Measurements from ENCODE around the gene EIF4A2. TPM values are rescaled to one million over a fixed set of nuclear protein-coding genes. Genes with fewer than 3 reads are reported as not detected.

The EIF4A2 gene
- total and polyA plus RNA-seq, 9 of the 15 experiments (the other 6 are each of a cell fraction or from before 2014, with no cell fraction given): 307 to 754 (median 435) TPM

DNA sequence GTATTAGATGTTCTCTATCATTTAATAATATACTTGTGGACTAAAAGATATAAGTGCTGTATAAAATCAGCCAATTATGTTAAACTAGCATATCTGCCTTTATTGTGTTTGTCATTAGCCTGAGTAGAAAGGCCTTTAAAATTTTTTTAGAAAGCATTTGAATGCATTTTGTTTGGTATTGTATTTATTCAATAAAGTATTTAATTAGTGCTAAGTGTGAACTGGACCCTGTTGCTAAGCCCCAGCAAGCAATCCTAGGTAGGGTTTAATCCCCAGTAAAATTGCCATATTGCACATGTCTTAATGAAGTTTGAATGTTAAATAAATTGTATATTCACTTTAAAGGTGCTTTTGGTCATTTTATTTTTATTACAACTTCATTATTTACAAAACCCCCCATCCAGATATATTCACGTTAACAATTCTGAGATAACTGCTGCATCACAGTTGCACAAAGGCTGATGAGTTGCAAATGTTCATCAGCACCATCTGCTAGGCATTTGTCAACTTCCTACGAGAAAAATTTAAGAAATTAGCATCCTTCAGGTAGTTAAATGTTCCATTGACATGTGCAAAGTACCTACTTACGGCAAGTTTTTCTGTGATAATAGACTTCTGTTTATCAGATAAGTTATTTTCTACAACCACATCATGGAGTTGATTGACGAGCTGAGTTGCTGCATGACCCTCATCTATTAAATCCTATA is 6.3 kb downstream of the EIF4A2 start (continued):
- TF ChIP-seq, protein P1, sequence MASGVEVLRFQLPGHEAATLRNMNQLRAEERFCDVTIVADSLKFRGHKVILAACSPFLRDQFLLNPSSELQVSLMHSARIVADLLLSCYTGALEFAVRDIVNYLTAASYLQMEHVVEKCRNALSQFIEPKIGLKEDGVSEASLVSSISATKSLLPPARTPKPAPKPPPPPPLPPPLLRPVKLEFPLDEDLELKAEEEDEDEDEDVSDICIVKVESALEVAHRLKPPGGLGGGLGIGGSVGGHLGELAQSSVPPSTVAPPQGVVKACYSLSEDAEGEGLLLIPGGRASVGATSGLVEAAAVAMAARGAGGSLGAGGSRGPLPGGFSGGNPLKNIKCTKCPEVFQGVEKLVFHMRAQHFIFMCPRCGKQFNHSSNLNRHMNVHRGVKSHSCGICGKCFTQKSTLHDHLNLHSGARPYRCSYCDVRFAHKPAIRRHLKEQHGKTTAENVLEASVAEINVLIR (CRISPR knock-in tag; IDR thresholded peaks at IDR 0.05): no peak

DNA sequence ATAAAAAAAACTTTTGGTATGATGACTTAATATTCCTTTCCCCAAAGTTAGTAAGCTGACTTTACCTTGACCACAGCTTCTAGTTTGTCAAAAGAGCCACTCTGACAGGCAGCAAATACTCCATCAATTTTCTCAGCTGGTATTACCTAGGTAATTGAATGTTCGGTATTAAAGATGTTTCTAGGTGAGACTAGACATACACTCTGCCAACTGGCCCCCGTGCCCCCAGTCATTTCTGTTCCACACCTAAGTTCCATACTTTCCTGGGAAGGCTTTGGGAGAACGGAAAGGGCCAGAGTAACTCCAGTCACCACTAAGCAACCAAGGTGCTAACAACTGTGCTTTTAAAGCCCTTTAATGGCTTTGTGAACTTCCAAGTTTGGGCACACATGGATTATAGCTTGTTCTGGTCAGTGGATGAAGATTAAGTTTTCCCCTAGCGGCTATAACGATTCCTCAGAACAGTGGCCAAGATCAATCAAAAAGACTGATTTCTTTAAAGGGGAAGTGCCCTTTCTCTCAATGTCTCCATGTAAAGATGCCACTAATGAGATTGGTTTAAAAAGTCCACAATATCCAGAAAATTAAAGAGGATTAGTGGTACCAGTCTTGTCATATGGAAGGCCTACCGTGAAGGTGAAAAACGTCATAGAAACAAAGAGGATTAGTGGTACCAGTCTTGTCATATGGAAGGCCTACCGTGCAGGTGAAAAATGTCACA is 7.0 kb downstream of the EIF4A2 start:
- DNase-seq (ENCODE audit: extremely low read depth in 1 of 4, low spot score in 3 of 4) (peak in 2 of 4 experiments; percentile 15 to 54), FAIRE-seq (no peak), ATAC-seq (peak; percentile 65)
- H3K27me3 ChIP-seq (ENCODE audit: control insufficient read depth in 2 of 2, insufficient read depth in 2 of 2, low read length in 2 of 2): no peaks in the 10 kb centered on the region
- no peak overlapping the region for H2AFZ ChIP-seq (ENCODE audit: low read depth, low read length)
- H3K4me1 ChIP-seq (replicated peaks in 1 of 2; ENCODE audit: control insufficient read depth in 2 of 2, insufficient read depth in 2 of 2, low read length in 2 of 2): peaks cover 0 to 18% of the 10 kb centered on the region in 2 experiments; a peak in 2 of 5 replicates
- BruUV-seq (replicated peaks): TSS peak; percentile 13
- peaks cover 46% of the 10 kb centered on the region for H4K20me1 ChIP-seq (replicated peaks; ENCODE audit: control insufficient read depth, insufficient read depth, low read length)
- H3K27ac ChIP-seq (ENCODE audit: extremely low read depth, low read depth, low read length): peak overlapping the region; percentile 23; the same call in 1 of the 3 replicates
- POLR2A ChIA-PET: interaction anchor here (0.6 to 3.1 kb wide), 7 partner anchors 7 to 311 kb away, joined by 3 to 24 read pairs (median 3); partner anchors contain the start of genes EIF4A2 and RFC4
- no peak overlapping the region for H3K9ac ChIP-seq (ENCODE audit: insufficient read depth in 1 of 2, low read depth in 2 of 2, low read length in 2 of 2)
- H3K9me1 ChIP-seq (ENCODE audit: control insufficient read depth, insufficient read depth, low read length): no peaks in the 10 kb centered on the region
- H3K4me2 ChIP-seq (ENCODE audit: insufficient read depth, low read length): no peak overlapping the region
- H3K36me3 ChIP-seq (ENCODE audit: control insufficient read depth, insufficient read depth, low read length): peaks cover 97% of the 10 kb centered on the region
- 46% methylated on average over 8 of the region's 8 CpGs for WGBS (ENCODE audit: insufficient coverage, low coverage, missing lambda C conversion rate)
- H3K4me3 ChIP-seq: no peak overlapping the region
- peaks cover 37% of the 10 kb centered on the region for H3K79me2 ChIP-seq (ENCODE audit: control insufficient read depth, insufficient read depth, low read length)
- in situ Hi-C loops (cut with MboI): no loop called here
- CTCF ChIA-PET (ENCODE audit: low intra/inter-chr PET ratio): no interaction called here
- intact Hi-C loops (cut with micrococcal nuclease): no loop called here
- no peaks in the 10 kb centered on the region for H3K9me3 ChIP-seq (replicated peaks; ENCODE audit: control insufficient read depth, insufficient read depth, low read depth, low read length)
- no peak for TF ChIP-seq ESRRA (IDR thresholded peaks at IDR 0.05; ENCODE audit: borderline replicate concordance, low read depth)
- peak; percentile 64; the same call in 1 of the 2 replicates for TF ChIP-seq HNRNPUL1 (IDR thresholded peaks at IDR 0.05; ENCODE audit: low read length)
- TF ChIP-seq, protein P2, sequence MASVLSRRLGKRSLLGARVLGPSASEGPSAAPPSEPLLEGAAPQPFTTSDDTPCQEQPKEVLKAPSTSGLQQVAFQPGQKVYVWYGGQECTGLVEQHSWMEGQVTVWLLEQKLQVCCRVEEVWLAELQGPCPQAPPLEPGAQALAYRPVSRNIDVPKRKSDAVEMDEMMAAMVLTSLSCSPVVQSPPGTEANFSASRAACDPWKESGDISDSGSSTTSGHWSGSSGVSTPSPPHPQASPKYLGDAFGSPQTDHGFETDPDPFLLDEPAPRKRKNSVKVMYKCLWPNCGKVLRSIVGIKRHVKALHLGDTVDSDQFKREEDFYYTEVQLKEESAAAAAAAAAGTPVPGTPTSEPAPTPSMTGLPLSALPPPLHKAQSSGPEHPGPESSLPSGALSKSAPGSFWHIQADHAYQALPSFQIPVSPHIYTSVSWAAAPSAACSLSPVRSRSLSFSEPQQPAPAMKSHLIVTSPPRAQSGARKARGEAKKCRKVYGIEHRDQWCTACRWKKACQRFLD (CRISPR knock-in tag; IDR thresholded peaks at IDR 0.05): peak; percentile 73
- peak in 1 of 2 experiments; percentile 63; a peak in 1 of 4 replicates for TF ChIP-seq SIN3A (IDR thresholded peaks at IDR 0.05; ENCODE audit: borderline replicate concordance in 2 of 2, control insufficient read depth in 1 of 2, low read depth in 2 of 2, low read length in 2 of 2)
- TF ChIP-seq RBM34 (IDR thresholded peaks at IDR 0.05; ENCODE audit: borderline replicate concordance, insufficient read depth, low read length): no peak
- 0 out of 2 replicates have a peak, but pooled peaks have one; percentile 38 for TF ChIP-seq HMG20B (CRISPR knock-in tag; IDR thresholded peaks at IDR 0.05)
- no peak for TF ChIP-seq CBFA2T3 (IDR thresholded peaks at IDR 0.05)
- TF ChIP-seq MTA2 (IDR thresholded peaks at IDR 0.05; ENCODE audit: low read depth): no peak
- TF ChIP-seq ZNF3 (CRISPR knock-in tag; IDR thresholded peaks at IDR 0.05): 0 out of 2 replicates have a peak, but pooled peaks have one; percentile 63
- no peak for TF ChIP-seq KLF16 (IDR thresholded peaks at IDR 0.05)
- TF ChIP-seq ZNF589 (CRISPR knock-in tag; IDR thresholded peaks at IDR 0.05; ENCODE audit: low read depth): no peak
- TF ChIP-seq FOXA3 (CRISPR knock-in tag; conservative IDR thresholded peaks at IDR 0.05 in 1 of 2, IDR thresholded peaks at IDR 0.05 in 1 of 2): no peak
- TF ChIP-seq SMAD3 (CRISPR knock-in tag; conservative IDR thresholded peaks at IDR 0.05): peak; percentile 54; the same call in 1 of the 2 replicates
- TF ChIP-seq, protein P3, sequence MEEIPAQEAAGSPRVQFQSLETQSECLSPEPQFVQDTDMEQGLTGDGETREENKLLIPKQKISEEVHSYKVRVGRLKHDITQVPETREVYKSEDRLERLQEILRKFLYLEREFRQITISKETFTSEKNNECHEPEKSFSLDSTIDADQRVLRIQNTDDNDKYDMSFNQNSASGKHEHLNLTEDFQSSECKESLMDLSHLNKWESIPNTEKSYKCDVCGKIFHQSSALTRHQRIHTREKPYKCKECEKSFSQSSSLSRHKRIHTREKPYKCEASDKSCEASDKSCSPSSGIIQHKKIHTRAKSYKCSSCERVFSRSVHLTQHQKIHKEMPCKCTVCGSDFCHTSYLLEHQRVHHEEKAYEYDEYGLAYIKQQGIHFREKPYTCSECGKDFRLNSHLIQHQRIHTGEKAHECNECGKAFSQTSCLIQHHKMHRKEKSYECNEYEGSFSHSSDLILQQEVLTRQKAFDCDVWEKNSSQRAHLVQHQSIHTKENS (CRISPR knock-in tag; IDR thresholded peaks at IDR 0.05): no peak

Data from K562 (cell line).